ENCODE results near the gene DIP2C. TPM values are rescaled to one million over a fixed set of nuclear protein-coding genes. Genes with fewer than 3 reads are reported as not detected.

Gene DIP2C
- 10 to 100 TPM; 38.7 to 40.2 TPM for total RNA-seq
- 1 to 10 TPM; 6.4 to 9.0 TPM for polyA plus RNA-seq
- long read RNA-seq, donor 1, partial matches to known transcripts = 12 of 66 reads
- long read RNA-seq, donor 1, other reads (novel, unspliced or antisense) = 54 of 66 reads
- long read RNA-seq, donor 2, partial matches to known transcripts = 6 of 50 reads
- long read RNA-seq, donor 2, other reads (novel, unspliced or antisense) = 44 of 50 reads

GRCh38 chr10:689452-690371 lies at the start of gene DIP2C:
DIP2C (minus strand) TSS chr10:689668; CDS start chr10:689578, 90 bp downstream.
- H3K4me3 ChIP-seq (ENCODE audit: low read length in 2 of 2) = peak within 1 kb of the TSS; percentile 75 to 81
- ATAC-seq (ENCODE audit: low FRiP score) = peak; percentile 81
- no peaks in the 10 kb centered on the region for H3K27me3 ChIP-seq (ENCODE audit: control insufficient read depth in 1 of 2, insufficient read depth in 2 of 2, low read length in 1 of 2)
- H3K4me1 ChIP-seq (ENCODE audit: control insufficient read depth in 1 of 2, insufficient read depth in 2 of 2, low read length in 2 of 2) = no peaks in the 10 kb centered on the region
- no peaks in the 10 kb centered on the region for H3K36me3 ChIP-seq (ENCODE audit: control insufficient read depth in 1 of 2, insufficient read depth in 2 of 2, low read length in 1 of 2)
- H3K27ac ChIP-seq (ENCODE audit: low read depth in 1 of 2, low read length in 2 of 2) = peak within 1 kb of the TSS; percentile 20 to 95
- H3K9me3 ChIP-seq (ENCODE audit: control insufficient read depth, low read length) = no peaks in the 10 kb centered on the region
- intact Hi-C loops (cut with DNase I) = loop anchor here (5.0 to 10.0 kb wide), 3 partner anchors 92 to 105 kb away; no protein-coding TSS in a partner anchor
- peak; percentile 83 to 92 for DNase-seq
- 0 to 1% methylated on average over 43 to 137 of the region's 137 CpGs for WGBS, 2 donors

DNA sequence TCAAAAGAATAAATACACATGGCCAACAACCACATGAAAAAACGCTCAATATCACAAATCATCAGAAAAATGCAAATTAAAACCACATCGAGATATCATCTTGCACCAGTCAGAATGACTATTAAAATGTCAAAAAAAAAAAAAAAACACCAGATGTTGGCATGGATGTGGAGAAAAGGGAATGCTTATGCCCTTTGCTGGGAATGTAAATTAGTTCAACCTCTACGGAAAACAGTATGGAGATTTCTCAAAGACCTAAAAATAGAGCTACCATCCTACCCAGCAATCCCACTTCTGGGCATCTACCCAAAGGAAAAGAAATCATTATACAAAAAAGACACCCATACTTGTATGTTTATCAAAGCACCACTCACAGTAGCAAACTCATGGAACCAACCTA lies 45.0 kb upstream of the DIP2C start:
- Histone ChIP-seq H3K27ac (ENCODE audit: low read depth in 1 of 2, low read length in 2 of 2) (no peak overlapping the region), H3K4me1 (ENCODE audit: control insufficient read depth in 1 of 2, insufficient read depth in 2 of 2, low read length in 2 of 2) (no peaks in the 10 kb centered on the region), H3K27me3 (ENCODE audit: control insufficient read depth in 1 of 2, insufficient read depth in 2 of 2, low read length in 1 of 2) (no peaks in the 10 kb centered on the region), H3K36me3 (ENCODE audit: control insufficient read depth in 1 of 2, insufficient read depth in 2 of 2, low read length in 1 of 2) (no peaks in the 10 kb centered on the region), H3K4me3 (ENCODE audit: low read length in 2 of 2) (no peak overlapping the region), H3K9me3 (ENCODE audit: control insufficient read depth, low read length) (peaks cover 5% of the 10 kb centered on the region)
- intact Hi-C loops (cut with DNase I) = no loop called here
- DNase-seq = no peak
- 46 to 52% methylated on average over 3 of the region's 3 CpGs for WGBS, 2 donors
- ATAC-seq (ENCODE audit: low FRiP score) = no peak

GRCh38 chr10:733086-733485 lies 43.6 kb upstream of the DIP2C start:
- Histone ChIP-seq H3K27ac (ENCODE audit: low read depth in 1 of 2, low read length in 2 of 2) (no peak overlapping the region), H3K4me3 (ENCODE audit: low read length in 2 of 2) (no peak overlapping the region), H3K27me3 (ENCODE audit: control insufficient read depth in 1 of 2, insufficient read depth in 2 of 2, low read length in 1 of 2) (no peaks in the 10 kb centered on the region), H3K36me3 (ENCODE audit: control insufficient read depth in 1 of 2, insufficient read depth in 2 of 2, low read length in 1 of 2) (no peaks in the 10 kb centered on the region), H3K9me3 (ENCODE audit: control insufficient read depth, low read length) (peaks cover 5% of the 10 kb centered on the region), H3K4me1 (ENCODE audit: control insufficient read depth in 1 of 2, insufficient read depth in 2 of 2, low read length in 2 of 2) (no peaks in the 10 kb centered on the region)
- WGBS, 2 donors = 67 to 78% methylated on average over 9 of the region's 9 CpGs
- no peak for DNase-seq
- no peak for ATAC-seq (ENCODE audit: low FRiP score)
- intact Hi-C loops (cut with DNase I) = no loop called here

DNA sequence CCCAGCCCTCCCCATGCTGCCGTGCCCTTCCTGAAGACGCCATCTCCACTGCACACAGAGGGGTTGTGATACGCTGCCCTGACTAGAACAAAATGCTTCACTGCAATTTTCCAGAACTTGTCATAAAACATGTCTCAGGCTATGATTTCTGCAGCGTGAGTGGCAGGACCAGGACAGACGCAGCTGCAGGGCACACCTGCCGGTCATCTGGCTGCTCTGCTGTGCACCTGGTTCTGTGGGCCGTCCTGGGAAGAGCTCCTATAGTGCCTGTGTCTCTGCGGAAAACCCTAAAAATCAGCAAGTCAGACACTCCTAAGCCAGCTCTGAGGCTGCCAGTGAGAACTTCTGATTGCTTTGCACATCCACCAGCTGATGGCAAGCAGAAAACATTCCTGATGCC lies 39.7 kb upstream of the DIP2C start:
- intact Hi-C loops (cut with DNase I) = no loop called here
- no peaks in the 10 kb centered on the region for H3K27me3 ChIP-seq (ENCODE audit: control insufficient read depth in 1 of 2, insufficient read depth in 2 of 2, low read length in 1 of 2)
- DNase-seq = no peak
- no peaks in the 10 kb centered on the region for H3K4me1 ChIP-seq (ENCODE audit: control insufficient read depth in 1 of 2, insufficient read depth in 2 of 2, low read length in 2 of 2)
- H3K36me3 ChIP-seq (ENCODE audit: control insufficient read depth in 1 of 2, insufficient read depth in 2 of 2, low read length in 1 of 2) = no peaks in the 10 kb centered on the region
- ATAC-seq (ENCODE audit: low FRiP score) = no peak
- 74 to 75% methylated on average over 8 of the region's 8 CpGs for WGBS, 2 donors
- peaks cover 5% of the 10 kb centered on the region for H3K9me3 ChIP-seq (ENCODE audit: control insufficient read depth, low read length)
- H3K27ac ChIP-seq (ENCODE audit: low read depth in 1 of 2, low read length in 2 of 2) = no peak overlapping the region
- H3K4me3 ChIP-seq (ENCODE audit: low read length in 2 of 2) = no peak overlapping the region

DNA sequence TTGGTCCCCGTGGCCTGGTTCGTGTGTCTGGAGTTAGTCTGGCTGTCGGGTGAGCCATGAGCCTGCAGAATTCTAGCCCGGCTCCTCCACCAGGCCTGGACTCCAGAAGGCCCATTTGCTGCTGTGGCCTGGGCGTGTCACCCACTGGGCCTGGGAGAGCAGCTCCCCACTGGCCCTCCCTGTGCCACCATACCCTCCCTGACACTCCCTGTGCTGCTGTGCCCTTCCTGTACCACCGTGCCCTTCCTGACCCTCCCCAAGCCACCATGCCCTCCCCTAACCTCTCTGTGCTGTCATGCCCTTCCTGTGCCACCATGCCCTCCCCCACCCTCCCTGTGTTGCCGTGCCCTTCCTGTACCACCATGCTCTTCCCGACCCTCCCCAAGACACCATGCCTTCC lies 39.1 kb upstream of the DIP2C start:
- Histone ChIP-seq H3K4me1 (ENCODE audit: control insufficient read depth in 1 of 2, insufficient read depth in 2 of 2, low read length in 2 of 2) (no peaks in the 10 kb centered on the region), H3K27me3 (ENCODE audit: control insufficient read depth in 1 of 2, insufficient read depth in 2 of 2, low read length in 1 of 2) (no peaks in the 10 kb centered on the region), H3K9me3 (ENCODE audit: control insufficient read depth, low read length) (peaks cover 5% of the 10 kb centered on the region), H3K36me3 (ENCODE audit: control insufficient read depth in 1 of 2, insufficient read depth in 2 of 2, low read length in 1 of 2) (no peaks in the 10 kb centered on the region), H3K27ac (ENCODE audit: low read depth in 1 of 2, low read length in 2 of 2) (no peak overlapping the region), H3K4me3 (ENCODE audit: low read length in 2 of 2) (no peak overlapping the region)
- ATAC-seq (ENCODE audit: low FRiP score) = no peak
- 85 to 87% methylated on average over 7 to 8 of the region's 8 CpGs for WGBS, 2 donors
- intact Hi-C loops (cut with DNase I) = no loop called here
- no peak for DNase-seq

GRCh38 chr10:727162-727790 lies 37.8 kb upstream of the DIP2C start:
- DNase-seq (no peak), ATAC-seq (ENCODE audit: low FRiP score) (no peak)
- Histone ChIP-seq H3K27me3 (ENCODE audit: control insufficient read depth in 1 of 2, insufficient read depth in 2 of 2, low read length in 1 of 2) (no peaks in the 10 kb centered on the region), H3K4me3 (ENCODE audit: low read length in 2 of 2) (no peak overlapping the region), H3K4me1 (ENCODE audit: control insufficient read depth in 1 of 2, insufficient read depth in 2 of 2, low read length in 2 of 2) (no peaks in the 10 kb centered on the region), H3K27ac (ENCODE audit: low read depth in 1 of 2, low read length in 2 of 2) (no peak overlapping the region), H3K36me3 (ENCODE audit: control insufficient read depth in 1 of 2, insufficient read depth in 2 of 2, low read length in 1 of 2) (no peaks in the 10 kb centered on the region), H3K9me3 (ENCODE audit: control insufficient read depth, low read length) (no peaks in the 10 kb centered on the region)
- WGBS, 2 donors = 55 to 66% methylated on average over 15 of the region's 15 CpGs
- intact Hi-C loops (cut with DNase I) = no loop called here

DNA sequence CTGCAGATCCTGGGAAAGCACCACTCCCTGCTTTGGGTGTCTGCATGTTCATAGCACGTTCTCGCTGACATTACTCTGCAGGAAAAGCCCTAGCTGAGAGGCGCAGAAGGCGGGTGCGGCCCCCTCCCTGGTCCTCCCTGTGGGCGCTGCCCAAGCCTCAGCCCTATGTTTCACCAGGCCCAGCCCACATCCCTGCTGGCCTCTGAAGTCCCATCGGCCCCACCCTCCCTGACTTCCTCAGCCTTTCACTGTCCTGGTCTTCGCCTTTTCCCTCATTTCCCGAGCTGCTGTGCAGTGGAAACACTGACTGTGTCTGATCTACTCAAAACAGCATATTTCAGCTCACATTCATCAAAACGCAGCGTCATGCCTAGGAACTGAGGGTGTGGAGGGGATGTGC lies 36.3 kb upstream of the DIP2C start:
- Histone ChIP-seq H3K36me3 (ENCODE audit: control insufficient read depth in 1 of 2, insufficient read depth in 2 of 2, low read length in 1 of 2) (no peaks in the 10 kb centered on the region), H3K9me3 (ENCODE audit: control insufficient read depth, low read length) (no peaks in the 10 kb centered on the region), H3K27ac (ENCODE audit: low read depth in 1 of 2, low read length in 2 of 2) (no peak overlapping the region), H3K4me3 (ENCODE audit: low read length in 2 of 2) (no peak overlapping the region), H3K4me1 (ENCODE audit: control insufficient read depth in 1 of 2, insufficient read depth in 2 of 2, low read length in 2 of 2) (no peaks in the 10 kb centered on the region), H3K27me3 (ENCODE audit: control insufficient read depth in 1 of 2, insufficient read depth in 2 of 2, low read length in 1 of 2) (no peaks in the 10 kb centered on the region)
- ATAC-seq (ENCODE audit: low FRiP score) (no peak), DNase-seq (no peak)
- intact Hi-C loops (cut with DNase I) = no loop called here
- 60 to 71% methylated on average over 11 of the region's 11 CpGs for WGBS, 2 donors

GRCh38 chr10:725302-725701 lies 35.8 kb upstream of the DIP2C start:
- intact Hi-C loops (cut with DNase I) = no loop called here
- H3K9me3 ChIP-seq (ENCODE audit: control insufficient read depth, low read length) = no peaks in the 10 kb centered on the region
- no peak overlapping the region for H3K27ac ChIP-seq (ENCODE audit: low read depth in 1 of 2, low read length in 2 of 2)
- no peak for ATAC-seq (ENCODE audit: low FRiP score)
- no peak for DNase-seq
- H3K4me1 ChIP-seq (ENCODE audit: control insufficient read depth in 1 of 2, insufficient read depth in 2 of 2, low read length in 2 of 2) = no peaks in the 10 kb centered on the region
- H3K36me3 ChIP-seq (ENCODE audit: control insufficient read depth in 1 of 2, insufficient read depth in 2 of 2, low read length in 1 of 2) = no peaks in the 10 kb centered on the region
- no peaks in the 10 kb centered on the region for H3K27me3 ChIP-seq (ENCODE audit: control insufficient read depth in 1 of 2, insufficient read depth in 2 of 2, low read length in 1 of 2)
- WGBS, 2 donors = 55 to 63% methylated on average over 12 of the region's 12 CpGs
- H3K4me3 ChIP-seq (ENCODE audit: low read length in 2 of 2) = no peak overlapping the region
